K562 (cell line): ENCODE data around the gene CYB5R3. TPM values are rescaled to one million over a fixed set of nuclear protein-coding genes. Genes with fewer than 3 reads are reported as not detected.

ENCODE experiments used
- CCNT2 ChIP-seq: IDR thresholded peaks from 2 replicates; pipeline ENCODE4 v1.6.1; 2011; ENCODE audit warnings: borderline replicate concordance, low read depth, mild to moderate bottlenecking, moderate library complexity, mixed read lengths, low read length; ENCODE audit not compliant: insufficient read length; ENCODE audit errors: extremely low read depth
- DPF2 ChIP-seq: fragments of 450-650 bp; IDR thresholded peaks from 2 replicates; pipeline ENCODE4 v1.6.1; 2016
- E2F1 ChIP-seq: sonication (generic); formaldehyde crosslinking; IDR thresholded peaks from 2 replicates; pipeline ENCODE4 v1.8.1; 2023; ENCODE audit warnings: mild to moderate bottlenecking, missing genetic modification reagents, moderate library complexity
- E4F1 ChIP-seq: fragments of 250-450 bp; sonication (Bioruptor Pico); IDR thresholded peaks from 2 replicates; pipeline ENCODE4 v1.5.0; 2021; ENCODE audit warnings: mild to moderate bottlenecking, borderline replicate concordance
- GTF2A2 ChIP-seq: IDR thresholded peaks from 2 replicates; pipeline ENCODE4 v1.6.1; 2016; ENCODE audit warnings: mild to moderate bottlenecking, missing genetic modification characterization, missing compliant biosample characterization
- HNRNPL ChIP-seq: fragments of 200-400 bp; formaldehyde crosslinking; IDR thresholded peaks from 2 replicates; pipeline ENCODE4 v1.6.1; 2017; ENCODE audit warnings: low read depth, mild to moderate bottlenecking, low read length
- MBD2 ChIP-seq: sonication (generic); IDR thresholded peaks from 2 replicates; pipeline ENCODE4 v1.6.1; 2016; ENCODE audit warnings: low read depth, borderline replicate concordance
- MEIS2 ChIP-seq: fragments of 450-650 bp; IDR thresholded peaks from 2 replicates; pipeline ENCODE4 v1.6.1; 2014; ENCODE audit warnings: mild to moderate bottlenecking; ENCODE audit not compliant: partially characterized antibody
- NR4A1 ChIP-seq, 2 experiments: fragments of 250-450 bp in 1 of 2; fragments of 450-650 bp in 1 of 2; sonication (Bioruptor Pico) in 1 of 2; IDR thresholded peaks; 2 replicates each; pipeline versions ENCODE4 v1.4.0 to v1.6.1; 2016 to 2020; ENCODE audit warnings: mild to moderate bottlenecking in 2 of 2, missing compliant biosample characterization in 1 of 2, missing genetic modification characterization in 1 of 2, moderate library complexity in 1 of 2
- PKNOX1 ChIP-seq: fragments of 450-650 bp; IDR thresholded peaks from 2 replicates; pipeline ENCODE4 v1.6.1; 2016
- POLR2G ChIP-seq: fragments of 200-400 bp; formaldehyde crosslinking; IDR thresholded peaks from 2 replicates; pipeline ENCODE4 v1.6.1; 2017; ENCODE audit warnings: low read depth, mild to moderate bottlenecking, antibody characterized with exemption, low read length, moderate library complexity
- POLR3G ChIP-seq: IDR thresholded peaks from 2 replicates; pipeline ENCODE4 v1.6.1; 2011; ENCODE audit not compliant: insufficient read length, insufficient replicate concordance; ENCODE audit errors: extremely low read depth
- TCF7 ChIP-seq: sonication (generic); IDR thresholded peaks from 2 replicates; pipeline ENCODE4 v1.6.1; 2016; ENCODE audit warnings: antibody characterized with exemption, borderline replicate concordance
- U2AF1 ChIP-seq: fragments of 200-400 bp; formaldehyde crosslinking; optimal IDR thresholded peaks from 2 replicates; pipeline ENCODE3; 2017; ENCODE audit warnings: mild to moderate bottlenecking, low read depth, low read length, moderate library complexity
- ZNF280B ChIP-seq: fragments of 250-450 bp; sonication (Bioruptor Pico); IDR thresholded peaks from 2 replicates; pipeline ENCODE4 v1.5.1; 2021; ENCODE audit warnings: mild to moderate bottlenecking
- ZNF764 ChIP-seq: fragments of 250-450 bp; sonication (Bioruptor Pico); IDR thresholded peaks from 2 replicates; pipeline ENCODE4 v1.4.0; 2020; ENCODE audit warnings: low read depth, mild to moderate bottlenecking, moderate library complexity
- polyA plus RNA-seq, 8 experiments: library from polyadenylated mRNA; depleted of rRNA in 4 of 8; stranded (reverse) in 5 of 8; unstranded in 3 of 8; fragments of >200 nt; fragmentation: Nextera tagmentation in 2 of 8; fragmentation: Illumina TruSeq in 1 of 8; extraction: Ambion mirVana in 2 of 8; extraction: Trizol in 1 of 8; gene quantifications; 2 replicates each; pipeline versions ENCODE4 v1.2.1 to v1.2.3, GENCODE V29; 2011 to 2014; ENCODE audit warnings: inconsistent platforms in 1 of 8, missing spikeins in 1 of 8
- total RNA-seq, 7 experiments: library from RNA; depleted of rRNA in 6 of 7; stranded (reverse); fragments of >200 nt in 6 of 7; fragmentation: Illumina TruSeq in 2 of 7; extraction: Trizol in 2 of 7; gene quantifications; 2 replicates each; pipeline versions ENCODE4 v1.2.1 to v1.2.3, GENCODE V29; 2011 to 2021; ENCODE audit warnings: low replicate concordance in 1 of 7

The CYB5R3 gene
- total and polyA plus RNA-seq, 9 of the 15 experiments (the other 6 are each of a cell fraction or from before 2014, with no cell fraction given), result 1.4 to 66.8 (median 23.4) TPM

GRCh38 chr22:42615092-42615859, 33.9 kb downstream of the CYB5R3 start (continued):
- TF ChIP-seq MBD2 (peak; percentile 97), ZNF280B (CRISPR knock-in tag) (peak; percentile 84; the same call in 1 of the 2 replicates), GTF2A2 (tag) (peak; percentile 96), MEIS2 (peak; percentile 20), NR4A1 (CRISPR knock-in tag; IDR thresholded peaks at IDR 0.05) (no peak), NR4A1 (tag; IDR thresholded peaks at IDR 0.05) (0 out of 2 replicates have a peak, but pooled peaks have one; percentile 22), U2AF1 (peak; percentile 70), POLR2G (peak; percentile 87), POLR3G (no peak), ZNF764 (CRISPR knock-in tag) (peak; percentile 84), PKNOX1 (no peak; the same call in 1 of the 2 replicates), DPF2 (peak; percentile 68), HNRNPL (peak; percentile 99), E2F1 (peak; percentile 95), TCF7 (peak; percentile 83; the same call in 1 of the 2 replicates), E4F1 (peak; percentile 62; the same call in 1 of the 2 replicates), CCNT2 (peak; percentile 40)
